ENCODE measurements around the gene MEIOB.
A peak's percentile ranks its signal among the peaks of the same experiment; 100 is the strongest.

The MEIOB gene

GRCh38 chr16:1828645-1829410, 43.1 kb downstream of the MEIOB start:
- DNase-seq = no peak

- peak; percentile 91 for DNase-seq
These were observed 45.0 kb downstream of the MEIOB start, which contains the start of the genes FAHD1 and HAGH for GRCh38 chr16:1826691-1827573. TSS of gene FAHD1 (plus strand) at chr16:1827206. CDS start at chr16:1827239, 33 bp downstream. TSS of gene HAGH (minus strand) at chr16:1826825. CDS start at chr16:1826787, 38 bp downstream.

- DNase-seq = peak; percentile 82
These were observed 45.9 kb downstream of the MEIOB start for GRCh38 chr16:1825864-1826690.

DNA sequence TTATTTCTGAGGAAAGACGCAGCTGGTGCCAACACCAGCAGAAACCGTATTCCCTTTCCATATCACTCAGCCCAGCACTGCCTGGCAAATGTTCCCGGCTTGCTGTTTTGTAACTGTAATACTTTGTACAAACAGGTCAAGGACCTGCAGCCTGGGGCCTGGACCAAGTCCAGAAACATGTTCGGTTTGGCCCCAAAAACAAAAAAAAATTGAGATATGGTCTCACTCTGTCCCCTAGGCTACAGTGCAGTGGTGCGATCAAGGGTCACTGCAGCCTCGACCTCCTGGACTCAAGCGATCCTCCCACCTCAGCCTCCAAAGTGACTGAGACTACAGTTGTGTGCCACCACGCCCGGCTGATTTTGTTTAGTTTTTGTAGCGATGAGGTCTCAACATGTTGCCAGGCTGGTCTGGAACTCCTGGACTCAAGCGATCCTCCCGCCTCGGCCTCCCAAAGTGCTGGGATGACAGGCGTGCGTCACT, 46.5 kb downstream of the MEIOB start:
- no peak for DNase-seq

- no peak for DNase-seq
These were observed 48.1 kb downstream of the MEIOB start for GRCh38 chr16:1823821-1824220.

DNA sequence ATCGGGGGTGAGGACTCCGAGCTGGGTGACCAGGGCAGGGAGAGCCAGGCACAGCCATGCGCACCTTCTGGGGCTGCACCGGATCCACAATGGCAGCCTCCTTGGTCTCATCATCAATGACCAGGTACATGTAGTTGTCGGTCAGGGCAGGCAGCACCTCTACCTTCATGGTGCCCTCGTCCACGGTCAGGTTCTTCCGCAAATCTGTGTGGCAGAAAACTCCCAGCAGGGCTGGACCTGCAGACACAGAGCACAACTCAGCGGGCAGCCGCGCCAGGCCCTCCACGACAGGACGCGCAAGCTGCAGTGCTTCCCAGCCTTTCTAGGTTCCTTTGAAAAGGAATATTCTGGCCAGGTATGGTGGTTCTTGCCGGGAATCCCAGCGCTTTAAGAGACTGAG, 49.2 kb downstream of the MEIOB start:
- DNase-seq = no peak

DNA sequence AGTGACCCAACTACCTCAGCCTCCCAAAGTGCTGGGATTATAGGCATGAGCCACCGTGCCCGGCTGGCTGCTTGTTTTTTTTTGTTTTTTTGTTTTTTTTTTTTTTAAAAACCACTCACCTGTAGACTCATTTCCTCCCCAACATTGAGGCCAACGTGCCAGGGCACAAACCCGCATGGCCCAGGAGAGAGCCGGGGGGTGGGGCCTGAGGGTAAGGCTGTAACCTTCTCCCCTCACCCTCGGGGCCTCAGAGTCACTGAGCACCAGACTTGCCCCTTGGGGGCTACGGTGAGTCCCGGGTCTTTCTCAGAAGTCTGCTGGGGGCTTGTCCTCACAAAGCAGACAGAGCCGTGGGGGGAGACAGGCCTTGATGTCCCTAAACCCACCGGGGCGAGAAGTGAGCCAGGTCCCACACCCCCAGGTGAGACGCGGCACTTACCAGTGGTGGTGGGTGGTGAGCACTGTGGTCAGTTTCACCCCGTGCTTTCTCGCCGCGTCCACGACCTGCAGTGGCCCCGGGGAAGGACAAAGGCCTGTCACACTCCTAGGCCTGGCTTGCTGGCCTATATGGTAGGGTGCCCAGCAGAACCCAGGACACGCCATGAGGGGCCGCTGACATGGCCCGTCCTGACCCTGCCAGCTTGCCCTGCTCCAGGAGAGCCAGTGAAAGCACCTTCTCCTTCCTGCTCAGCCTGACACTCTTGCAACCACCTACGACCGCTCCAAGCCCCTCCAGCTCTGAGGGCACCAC, 49.9 kb downstream of the MEIOB start:
- DNase-seq = no peak

- no peak for DNase-seq
These were observed 51.0 kb downstream of the MEIOB start for GRCh38 chr16:1820946-1821290.

DNA sequence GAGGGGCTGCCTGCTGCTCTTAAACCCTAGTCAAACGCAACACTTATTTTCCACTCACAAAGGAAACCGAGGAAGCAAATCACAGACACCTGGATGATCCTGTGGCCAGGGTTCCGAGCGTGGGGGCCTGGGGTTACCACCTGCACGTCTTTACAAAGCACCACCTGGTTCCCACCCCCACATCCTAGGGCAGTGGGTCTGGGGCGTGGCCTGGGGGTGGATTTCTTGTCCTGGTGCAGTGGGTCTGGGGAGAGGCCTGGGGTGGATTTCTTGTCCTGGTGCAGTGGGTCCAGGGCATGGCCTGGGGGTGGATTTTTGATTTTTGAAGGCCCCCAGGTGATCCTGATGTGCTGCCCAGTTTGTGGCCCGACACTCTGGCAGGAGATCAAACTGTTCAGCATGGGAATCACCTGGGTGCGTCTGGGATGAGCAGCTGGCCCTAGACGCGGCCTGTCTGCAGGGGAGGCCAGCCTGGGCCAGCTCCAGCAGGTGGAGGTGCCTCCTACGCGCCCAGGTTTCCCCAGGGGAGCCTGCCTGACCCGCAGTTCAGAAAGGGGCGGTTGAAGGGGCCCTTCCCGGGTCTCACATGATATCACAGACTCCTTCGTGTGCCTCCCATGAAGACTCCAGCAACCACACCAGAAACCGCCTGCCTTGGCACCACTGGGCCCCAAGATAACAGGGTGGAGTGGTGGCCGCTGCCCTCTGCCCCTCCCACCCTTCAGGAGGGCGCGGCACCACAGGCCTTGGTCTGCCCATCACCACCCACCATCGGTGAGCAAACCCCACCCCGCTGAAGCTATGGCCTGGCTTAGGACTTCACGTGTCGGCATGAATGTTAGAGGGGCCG, 51.6 kb downstream of the MEIOB start:
- no peak for DNase-seq

GRCh38 chr16:1819611-1820010, 52.4 kb downstream of the MEIOB start:
- no peak for DNase-seq

DNA sequence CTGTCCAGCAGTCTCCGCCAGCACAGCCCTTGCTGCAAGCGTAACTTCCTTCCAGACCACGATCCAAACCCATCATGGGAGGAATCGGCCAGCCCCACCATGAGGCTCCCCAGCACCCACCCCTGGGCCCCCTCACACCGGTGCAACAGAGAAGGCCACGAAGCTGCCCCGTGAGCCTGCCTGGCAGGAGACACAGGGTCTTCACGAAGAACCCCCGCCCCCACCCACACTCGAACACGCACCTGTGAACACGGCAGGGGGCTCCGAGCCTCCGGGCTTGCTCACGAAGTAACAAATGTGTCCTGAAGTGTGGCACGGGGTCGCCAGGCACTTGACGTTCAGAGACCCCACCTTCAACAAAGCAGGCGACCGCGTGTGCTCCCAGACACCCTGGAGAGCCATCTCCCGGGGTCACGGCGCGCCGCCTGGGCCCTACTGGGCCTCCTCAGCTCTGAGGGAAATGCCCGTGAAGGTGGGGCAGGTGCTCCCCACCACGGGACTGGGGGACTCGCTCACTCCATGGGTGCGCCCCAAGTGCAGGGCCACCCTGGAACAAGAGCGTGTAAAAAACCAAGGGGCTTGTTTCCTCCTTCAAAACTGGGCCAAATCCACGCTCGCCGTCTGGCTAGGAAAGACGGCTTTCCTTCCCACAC, 53.0 kb downstream of the MEIOB start:
- no peak for DNase-seq

- no peak for DNase-seq
These were observed 53.6 kb downstream of the MEIOB start for GRCh38 chr16:1818204-1818872.

GRCh38 chr16:1817716-1818115, 54.2 kb downstream of the MEIOB start:
- no peak for DNase-seq

- DNase-seq = no peak
These were observed 54.7 kb downstream of the MEIOB start for GRCh38 chr16:1817276-1817589.

- no peak for DNase-seq
These were observed 55.3 kb downstream of the MEIOB start for GRCh38 chr16:1816396-1817275.

DNA sequence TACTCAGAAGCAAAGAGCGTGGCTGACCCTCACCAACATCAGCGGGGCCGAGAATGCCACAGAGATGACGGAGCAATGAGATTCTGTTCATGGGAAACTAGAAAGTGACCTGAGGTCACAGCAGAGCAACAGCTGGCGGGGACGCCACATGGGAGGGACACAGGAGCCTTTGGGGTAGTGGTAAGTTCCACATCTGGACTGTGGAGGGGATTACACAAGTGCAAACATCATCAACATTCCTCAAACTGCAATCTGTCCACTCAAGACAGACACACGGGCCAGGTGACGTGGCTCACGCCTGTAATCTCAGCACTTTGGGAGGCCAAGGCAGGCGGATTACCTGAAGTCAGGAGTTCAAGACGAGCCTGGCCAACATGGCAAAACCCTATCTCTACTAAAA, 56.5 kb downstream of the MEIOB start:
- DNase-seq = no peak

DNA sequence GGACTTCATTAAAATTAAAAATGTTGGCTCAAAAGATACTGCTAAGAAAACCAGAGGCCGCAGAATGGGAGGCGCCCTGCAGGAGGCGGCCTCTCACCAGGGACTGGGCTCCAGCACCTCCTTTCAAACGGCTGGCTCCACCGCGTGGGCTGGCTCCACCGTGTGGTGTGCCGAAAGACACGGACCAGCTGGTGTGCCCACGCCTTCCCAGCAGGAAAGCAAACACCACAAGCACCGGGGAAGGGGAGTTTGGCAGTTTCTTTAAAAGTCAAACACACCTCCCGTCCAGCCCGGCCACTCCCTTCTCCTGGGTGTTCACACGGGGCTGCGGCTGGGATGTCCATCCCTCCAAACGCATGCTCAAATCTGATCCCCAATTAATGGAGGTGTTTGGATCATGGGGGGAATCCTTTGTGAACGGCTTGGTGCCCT, 59.2 kb downstream of the MEIOB start:
- DNase-seq = peak; percentile 22

DNA sequence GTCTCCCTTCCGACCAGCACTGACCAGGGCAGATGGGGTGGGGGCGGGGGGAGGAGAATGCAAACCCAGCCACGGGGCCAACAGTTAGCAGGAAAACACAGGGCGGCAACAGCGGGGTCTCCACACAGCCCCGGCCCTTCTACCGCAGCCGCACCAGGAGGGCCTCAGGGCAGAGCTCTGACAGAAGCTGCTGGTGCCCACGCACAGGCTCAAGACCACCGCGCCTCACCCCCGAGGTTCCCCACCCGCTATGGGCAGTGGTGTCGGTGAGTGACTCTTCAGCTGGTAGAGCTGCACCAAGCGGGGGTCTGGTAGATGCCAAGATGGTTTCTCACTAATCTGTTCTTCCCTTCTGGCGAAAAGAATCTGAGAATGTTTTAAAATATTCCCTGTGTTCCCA, 61.4 kb downstream of the MEIOB start:
- DNase-seq = no peak

- no peak for DNase-seq
These were observed 61.9 kb downstream of the MEIOB start for GRCh38 chr16:1810106-1810505.

Data from central memory CD4-positive, alpha-beta T cell (primary cell).